Measurements from ENCODE around the gene ANKMY2. TPM values are rescaled to one million over a fixed set of nuclear protein-coding genes. Genes with fewer than 3 reads are reported as not detected.

ANKMY2 gene
- total RNA-seq, 8 experiments from 2014 or later, result 10.6 to 40.7 (median 32.1) TPM

GRCh38 chr7:16554518-16555236 is 90.9 kb downstream of the ANKMY2 start:
- in situ Hi-C loops (cut with MboI; ENCODE audit: low pct_unique_long_range_greater_than_20kb in 2 of 9, low sequenced_read_pairs in 9 of 9, unreplicated experiment in 9 of 9), result loop anchor here in 6 of 9 experiments (25.0 kb wide), 5 partner anchors 92 to 492 kb away; partner anchors contain the start of gene SOSTDC1 (in 1 of the 6)
- Histone ChIP-seq H3K4me3 (no peak overlapping the region), H3K4me1 (replicated peaks in 1 of 2) (no peaks in the 10 kb centered on the region), H3K27ac (no peak overlapping the region)
- WGBS, 10 experiments, result 61 to 100% (median 92%) methylated on average over 3 to 9 of the region's 10 CpGs
- no peak for ATAC-seq (replicated peaks in 6 of 8)

DNA sequence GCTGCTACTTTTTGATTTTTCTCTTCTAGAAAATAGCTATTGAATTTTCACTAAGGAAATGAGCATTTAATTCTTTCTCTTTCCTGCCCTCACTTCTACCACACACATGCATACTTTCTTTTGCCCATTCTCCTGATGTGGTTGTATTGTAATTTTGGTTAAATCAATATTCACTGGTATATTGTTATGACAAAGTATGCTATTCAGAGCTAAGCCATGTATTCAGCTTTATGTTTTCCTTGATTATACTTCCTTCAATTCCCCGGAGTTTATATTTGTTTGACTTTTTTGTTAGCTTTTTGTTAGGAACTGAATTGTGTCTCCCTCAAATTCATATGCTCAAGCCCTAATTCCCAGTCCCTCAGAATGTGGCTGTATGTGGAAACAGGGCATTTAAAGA is 94.9 kb downstream of the ANKMY2 start:
- H3K27ac ChIP-seq, result no peak overlapping the region
- no peak for ATAC-seq (replicated peaks in 6 of 8)
- no peaks in the 10 kb centered on the region for H3K4me1 ChIP-seq (replicated peaks in 1 of 2)
- in situ Hi-C loops (cut with MboI; ENCODE audit: low pct_unique_long_range_greater_than_20kb in 2 of 9, low sequenced_read_pairs in 9 of 9, unreplicated experiment in 9 of 9), result loop anchor here in 6 of 9 experiments (25.0 kb wide), 5 partner anchors 88 to 488 kb away; partner anchors contain the start of gene SOSTDC1 (in 1 of the 6)
- 0 to 100% (median 67%) methylated on average over 1 of the region's 1 CpG; no CpG with 5 or more reads in 1 of the 10 experiments for WGBS, 10 experiments
- no peak overlapping the region for H3K4me3 ChIP-seq

Other genes with a start within 250 kb of the ANKMY2 start
- gene CRPPA, start 224.2 kb downstream of the ANKMY2 start, total RNA-seq, result 1 to 10 TPM; 1.0 to 2.6 (median 1.7) TPM
- gene SOSTDC1, start 180.0 kb downstream of the ANKMY2 start, total RNA-seq, result 10 to 100 TPM in 1 of 8 experiments, 1 to 10 TPM in 3, under 1 TPM in 3, not detected in 1; 0.54 to 39.0 (median 1.7) TPM
- not detected for gene LRRC72, start 118.9 kb downstream of the ANKMY2 start, total RNA-seq
- 100 to 1,000 TPM in 6 of 8 experiments, 10 to 100 TPM in 2; 32.3 to 194 (median 111) TPM for gene BZW2, start 427 bp upstream of the ANKMY2 start, total RNA-seq
- gene TSPAN13, start 108.0 kb upstream of the ANKMY2 start, total RNA-seq, result 10 to 100 TPM in 5 of 8 experiments, 1 to 10 TPM in 1, under 1 TPM in 2; 0.51 to 99.1 (median 67.3) TPM
- gene AGR2, start 159.2 kb upstream of the ANKMY2 start, total RNA-seq, result under 1 TPM in 5 of 8 experiments, not detected in 3; 0.31 to 0.85 (median 0.54) TPM
- gene AGR3, start 236.2 kb upstream of the ANKMY2 start, total RNA-seq, result 1 to 10 TPM in 1 of 8 experiments, not detected in 7; 1.3 TPM